Transverse colon (tissue), 4 donors: ENCODE measurements around the gene DNAJC1.

Experiments used
- CTCF ChIP-seq, 5 experiments: fragments of 200-600 bp in 3 of 5; fragments of 450-650 bp in 2 of 5; sonication (generic) in 3 of 5; IDR thresholded peaks; 1 replicate in 2 of 5; 2 replicates in 3 of 5; pipeline ENCODE4 v1.5.1; 2016 to 2017; ENCODE audit warnings: antibody characterized with exemption in 5 of 5, inconsistent platforms in 3 of 5, mild to moderate bottlenecking in 2 of 5, moderate library complexity in 1 of 5
- EP300 ChIP-seq: sonication (generic); formaldehyde crosslinking; IDR thresholded peaks from one replicate; pipeline ENCODE4 v1.6.1; 2017; ENCODE audit warnings: antibody characterized with exemption, low read depth
- POLR2A ChIP-seq: fragments of 450-650 bp; IDR thresholded peaks from one replicate; pipeline ENCODE4 v1.6.1; 2016; ENCODE audit warnings: antibody characterized with exemption, mild to moderate bottlenecking, moderate library complexity
- POLR2AphosphoS5 ChIP-seq, 3 donors: sonication (generic); formaldehyde crosslinking; IDR thresholded peaks; one replicate each; pipeline ENCODE4 v1.6.1; 2016; ENCODE audit warnings: antibody characterized with exemption in 3 of 3

- TF ChIP-seq CTCF (IDR thresholded peaks at IDR 0.05) = no peak
- TF ChIP-seq POLR2AphosphoS5 (IDR thresholded peaks at IDR 0.05) = no peak
- no peak for TF ChIP-seq POLR2A
- TF ChIP-seq EP300 = no peak
Observed at GRCh38 chr10:22049635-22050034, 46.1 kb upstream of the DNAJC1 start.
